PC-9 (cell line): ENCODE results near the gene NOP9.

Experiments used
- CTCF ChIP-seq: fragments of 200-600 bp; sonication (generic); conservative IDR thresholded peaks from 2 replicates; pipeline ENCODE4 v1.6.1; 2017; ENCODE audit warnings: mixed run types, antibody characterized with exemption, mild to moderate bottlenecking, moderate library complexity
- EZH2 ChIP-seq: fragments of 200-600 bp; sonication (generic); IDR thresholded peaks from 2 replicates; pipeline ENCODE4 v1.8.0; 2017; ENCODE audit warnings: antibody characterized with exemption, low read depth

- TF ChIP-seq CTCF (no peak; the same call in 1 of the 2 replicates), EZH2 (no peak)
Observed at GRCh38 chr14:24308342-24309124, 8.9 kb downstream of the NOP9 start.
